Heart right ventricle (tissue), 16 donors: Measurements from ENCODE around the gene ZNF639. TPM values are rescaled to one million over a fixed set of nuclear protein-coding genes. Genes with fewer than 3 reads are reported as not detected.

Experiments
- ATAC-seq, 8 donors: fragments of 200-7000 bp; cut with Tn5 transposase; one replicate each; pipeline ENCODE4 v1.9.1; 2020; ENCODE audit warnings: mild to moderate bottlenecking in 8 of 8, moderate library complexity in 8 of 8, moderate number of reproducible peaks in 1 of 8
- DNase-seq, 2 donors: peaks; one replicate each; pipeline ENCODE4 v3.0.0-alpha.2; 2020
- H3K27ac ChIP-seq, 10 donors: fragments of 200-600 bp; sonication (generic) in 2 of 10; one replicate each; pipeline versions ENCODE4 v1.5.0 to v1.8.0; 2020 to 2022; ENCODE audit warnings: mild to moderate bottlenecking in 3 of 10
- H3K27me3 ChIP-seq, 7 donors: fragments of 200-600 bp; one replicate each; pipeline ENCODE4 v1.8.0; 2021 to 2022; ENCODE audit warnings: mild to moderate bottlenecking in 2 of 7
- H3K36me3 ChIP-seq, 9 donors: fragments of 200-600 bp; sonication (generic) in 1 of 9; one replicate each; pipeline versions ENCODE4 v1.5.0 to v1.8.0; 2020 to 2022; ENCODE audit warnings: mild to moderate bottlenecking in 2 of 9
- H3K4me1 ChIP-seq, 9 donors: fragments of 200-600 bp; sonication (generic) in 1 of 9; one replicate each; pipeline versions ENCODE4 v1.5.0 to v1.8.0; 2020 to 2022; ENCODE audit warnings: mild to moderate bottlenecking in 4 of 9
- H3K4me3 ChIP-seq, 10 donors: fragments of 200-600 bp; sonication (generic) in 2 of 10; one replicate each; pipeline versions ENCODE4 v1.5.0 to v1.8.0; 2020 to 2022; ENCODE audit warnings: mild to moderate bottlenecking in 7 of 10, moderate library complexity in 2 of 10
- H3K9me3 ChIP-seq, 11 donors: fragments of 200-600 bp in 10 of 11; sonication (generic) in 2 of 11; one replicate each; pipeline versions ENCODE4 v1.5.0 to v1.8.0; 2013 to 2022; ENCODE audit warnings: mild to moderate bottlenecking in 2 of 11, control low read depth in 1 of 11, moderate library complexity in 1 of 11
- CTCF ChIP-seq, 9 donors: fragments of 200-600 bp; sonication (generic) in 2 of 9; IDR thresholded peaks; one replicate each; pipeline versions ENCODE4 v1.5.0 to v1.8.0; 2021 to 2022; ENCODE audit warnings: antibody characterized with exemption in 9 of 9, mild to moderate bottlenecking in 5 of 9, moderate library complexity in 1 of 9
- WGBS, 2 donors: extraction: QIAGEN DNeasy Blood & Tissue Kit; methylation state at CpG; one replicate each; pipeline ENCODE4 v1.1.7; 2013; ENCODE audit warnings: inconsistent platforms in 1 of 2; 5-methylcytosine and 5-hydroxymethylcytosine counted together
- intact Hi-C, 10 donors: fragments of 100-400 bp; cut with DNase I; formaldehyde crosslinking; loops; one replicate each; pipeline versions ENCODE4 v1.11.1 to v1.14.2; 2022
- polyA plus RNA-seq, 2 donors: library from polyadenylated mRNA; stranded (reverse); fragments of 200-250 nt; gene quantifications; one replicate each; pipeline ENCODE4 v1.2.3, GENCODE V29; 2013
- total RNA-seq, 10 donors: library from RNA; stranded (reverse); fragmentation: NEBNext Ultra II Directional in 3 of 10; extraction: Animal tissue kit (Norgen Biotek cat#: 25700) in 3 of 10; gene quantifications; one replicate each; pipeline versions ENCODE4 v1.2.1 to v1.2.4, GENCODE V29; 2021 to 2023
- donor health status: Arrhythmogenic right ventricular cardiomyopathy.
- donor health status: ischemic (EF 13 %, LVEDD 7.1; RV severe dilation, severe dysfunction).
- donor health status: healthy with polysubstance abuse.
- donor health status: DM: no; HTN: yes; CAD: no.
- donor health status: DM: no; HTN: no; CAD: no.
- donor health status: ischemic (EF 25% LVEDD 6.9; RV normal size, moderate dysfunction).
- donor health status: ischemic (EF 25% LVEDD 5.7; RV mildly dilated, moderate dysfunction).
- donor health status: healthy.
- donor health status: DM: yes; HTN: yes; CAD: no.
- donor health status: Ischemic cardiomyopathy.
- donor health status: ischemic (EF 35%, LVEDD 5.7; RV mildly dilated, moderate dysfunction).
- donor health status: nonischemic (EF 11% LVEDD 7.7; RV severe dilation, severe dysfunction).
- donor health status: DM: yes; HTN: yes; CAD: no.
- donor health status: PGD.
- donor health status: ischemic (EF 29% LVEDD 5.4; RV normal size, mild dysfunction).
- donor health status: nonischemic (EF 23%, LVEDD 6.1; RV moderate dilation, normal function).

The ZNF639 gene
- total and polyA plus RNA-seq, 12 donors: 14.1 to 41.0 (median 29.2) TPM

- TF ChIP-seq CTCF (IDR thresholded peaks at IDR 0.05): no peak
- Histone ChIP-seq H3K4me1 (peaks cover 0 to 21% (median 7%) of the 10 kb centered on the region in 9 donors), H3K27ac (no peak overlapping the region), H3K27me3 (no peaks in the 10 kb centered on the region), H3K9me3 (no peaks in the 10 kb centered on the region), H3K36me3 (no peaks in the 10 kb centered on the region), H3K4me3 (no peak overlapping the region)
- no peak for ATAC-seq
- intact Hi-C loops: loop anchor here in 5 of 10 donors (5.0 to 10.0 kb wide), 5 partner anchors 172 to 304 kb away; partner anchors contain the start of gene PIK3CA (in 2 of the 5)
- 95 to 99% methylated on average over 2 of the region's 2 CpGs for WGBS, 2 donors
- no peak for DNase-seq
Observed at GRCh38 chr3:179318876-179319275, 4.0 kb upstream of the ZNF639 start.

GRCh38 chr3:179321668-179322285 is 1.1 kb upstream of the ZNF639 start:
- peak overlapping the region in 9 of 10 donors; percentile 93 to 99 (median 97) for H3K27ac ChIP-seq
- H3K4me3 ChIP-seq: peak overlapping the region in 8 of 10 donors; percentile 82 to 94 (median 90)
- ATAC-seq (peak in 3 of 8 donors; percentile 25 to 37 (median 29)), DNase-seq (peak in 1 of 2 donors; percentile 21)
- H3K9me3 ChIP-seq: no peaks in the 10 kb centered on the region
- intact Hi-C loops: loop anchor here in 6 of 10 donors (1.0 to 5.0 kb wide), 9 partner anchors 25 to 304 kb away; partner anchors contain the start of genes PIK3CA (in 3 of the 6), ACTL6A (in 2 of the 6), MFN1 (in 2 of the 6) and ZMAT3 (in 1 of the 6)
- peaks cover 0 to 18% (median 0%) of the 10 kb centered on the region in 9 donors for H3K36me3 ChIP-seq
- no peaks in the 10 kb centered on the region for H3K27me3 ChIP-seq
- WGBS, 2 donors: 28 to 36% methylated on average over 10 of the region's 10 CpGs
- TF ChIP-seq CTCF (IDR thresholded peaks at IDR 0.05): peak in 8 of 9 donors; percentile 32 to 67 (median 50)
- peaks cover 3 to 46% (median 31%) of the 10 kb centered on the region in 9 donors for H3K4me1 ChIP-seq

GRCh38 chr3:179323197-179324110 is 623 bp downstream of the ZNF639 start:
- DNase-seq (peak; percentile 72 to 79), ATAC-seq (peak; percentile 61 to 80 (median 74))
- WGBS, 2 donors: 0 to 1% methylated on average over 74 to 81 of the region's 81 CpGs
- H3K4me1 ChIP-seq: peaks cover 3 to 55% (median 31%) of the 10 kb centered on the region in 9 donors
- H3K4me3 ChIP-seq: peak overlapping the region; percentile 82 to 99 (median 90)
- no peaks in the 10 kb centered on the region for H3K9me3 ChIP-seq
- peak in 1 of 9 donors; percentile 8 for TF ChIP-seq CTCF (IDR thresholded peaks at IDR 0.05)
- no peaks in the 10 kb centered on the region for H3K27me3 ChIP-seq
- peaks cover 0 to 34% (median 6%) of the 10 kb centered on the region in 9 donors for H3K36me3 ChIP-seq
- intact Hi-C loops: loop anchor here in 5 of 10 donors (2.0 to 5.0 kb wide), 8 partner anchors 23 to 306 kb away; partner anchors contain the start of genes PIK3CA (in 3 of the 5), ACTL6A (in 2 of the 5), MFN1 (in 2 of the 5) and ZMAT3 (in 1 of the 5)
- peak overlapping the region; percentile 93 to 99 (median 97) for H3K27ac ChIP-seq
